ENCODE data around the gene CIC. TPM values are rescaled to one million over a fixed set of nuclear protein-coding genes. Genes with fewer than 3 reads are reported as not detected.

Gene CIC
- total and polyA plus RNA-seq, 3 donors from 2014 or later, result 95.6 to 181 (median 163) TPM

DNA sequence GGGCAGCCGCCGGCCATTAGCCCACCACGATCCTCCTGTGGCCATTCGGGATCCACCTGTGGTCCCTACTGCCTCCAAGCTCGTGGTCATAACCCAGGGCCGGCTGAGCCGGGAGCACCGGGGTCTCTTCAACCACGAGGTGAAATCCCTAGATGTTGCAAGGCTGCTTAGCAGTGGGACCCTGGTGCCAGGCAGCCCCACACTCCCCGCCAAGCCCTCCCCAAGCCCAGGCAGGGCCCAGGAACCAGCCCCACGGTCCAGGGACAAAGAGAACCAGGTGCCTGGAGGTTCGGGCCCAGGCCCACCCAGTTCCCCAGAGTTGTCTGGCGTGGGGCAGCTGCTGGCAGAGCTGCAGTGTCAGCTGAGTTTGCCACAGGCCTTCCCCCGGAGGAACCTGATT, 40.6 kb downstream of the CIC start:
- 92 to 94% methylated on average over 13 to 14 of the region's 14 CpGs for WGBS, 2 donors
- TF ChIP-seq, protein P1, sequence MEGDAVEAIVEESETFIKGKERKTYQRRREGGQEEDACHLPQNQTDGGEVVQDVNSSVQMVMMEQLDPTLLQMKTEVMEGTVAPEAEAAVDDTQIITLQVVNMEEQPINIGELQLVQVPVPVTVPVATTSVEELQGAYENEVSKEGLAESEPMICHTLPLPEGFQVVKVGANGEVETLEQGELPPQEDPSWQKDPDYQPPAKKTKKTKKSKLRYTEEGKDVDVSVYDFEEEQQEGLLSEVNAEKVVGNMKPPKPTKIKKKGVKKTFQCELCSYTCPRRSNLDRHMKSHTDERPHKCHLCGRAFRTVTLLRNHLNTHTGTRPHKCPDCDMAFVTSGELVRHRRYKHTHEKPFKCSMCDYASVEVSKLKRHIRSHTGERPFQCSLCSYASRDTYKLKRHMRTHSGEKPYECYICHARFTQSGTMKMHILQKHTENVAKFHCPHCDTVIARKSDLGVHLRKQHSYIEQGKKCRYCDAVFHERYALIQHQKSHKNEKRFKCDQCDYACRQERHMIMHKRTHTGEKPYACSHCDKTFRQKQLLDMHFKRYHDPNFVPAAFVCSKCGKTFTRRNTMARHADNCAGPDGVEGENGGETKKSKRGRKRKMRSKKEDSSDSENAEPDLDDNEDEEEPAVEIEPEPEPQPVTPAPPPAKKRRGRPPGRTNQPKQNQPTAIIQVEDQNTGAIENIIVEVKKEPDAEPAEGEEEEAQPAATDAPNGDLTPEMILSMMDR (IDR thresholded peaks at IDR 0.05), result no peak
- no peak for TF ChIP-seq POLR2A (IDR thresholded peaks at IDR 0.05)
- no peaks in the 10 kb centered on the region for H3K27me3 ChIP-seq
- no peak overlapping the region for H3K4me3 ChIP-seq
- peaks cover 4% of the 10 kb centered on the region for H3K4me1 ChIP-seq
- DNase-seq, result no peak
- H3K27ac ChIP-seq, result no peak overlapping the region
- no peaks in the 10 kb centered on the region for H3K36me3 ChIP-seq (ENCODE audit: low read depth, missing control alignments)
- no peaks in the 10 kb centered on the region for H3K9me3 ChIP-seq
- intact Hi-C loops (cut with DNase I; ENCODE audit: low total_unique reads), result no loop called here

DNA sequence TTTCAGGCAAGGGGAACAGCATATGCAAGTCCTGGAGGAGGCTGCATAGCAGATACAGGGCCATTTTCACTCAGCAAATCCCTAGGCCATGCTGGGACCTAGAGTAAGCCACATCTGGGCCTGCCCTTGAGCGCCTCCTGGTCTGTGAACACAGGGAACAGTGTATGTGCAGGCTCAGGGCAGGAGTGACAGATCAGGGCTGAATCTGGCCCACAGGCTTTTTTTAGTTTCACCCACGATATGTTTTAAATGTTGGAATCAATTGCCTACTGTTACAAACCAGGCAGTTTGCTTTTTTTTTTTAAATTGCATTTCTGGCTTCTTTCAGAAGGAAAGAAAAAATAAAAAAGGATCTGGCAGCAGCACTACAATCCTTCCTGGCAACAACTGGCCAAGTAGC, 42.6 kb downstream of the CIC start:
- no peaks in the 10 kb centered on the region for H3K27me3 ChIP-seq
- no peak overlapping the region for H3K27ac ChIP-seq
- no peak overlapping the region for H3K4me3 ChIP-seq
- no peak for DNase-seq
- no peaks in the 10 kb centered on the region for H3K9me3 ChIP-seq
- WGBS, 2 donors, result 63 to 75% methylated on average over 2 of the region's 2 CpGs
- peaks cover 4% of the 10 kb centered on the region for H3K4me1 ChIP-seq
- TF ChIP-seq, protein P1 (IDR thresholded peaks at IDR 0.05), result no peak
- no peak for TF ChIP-seq POLR2A (IDR thresholded peaks at IDR 0.05)
- intact Hi-C loops (cut with DNase I; ENCODE audit: low total_unique reads), result no loop called here
- H3K36me3 ChIP-seq (ENCODE audit: low read depth, missing control alignments), result no peaks in the 10 kb centered on the region

DNA sequence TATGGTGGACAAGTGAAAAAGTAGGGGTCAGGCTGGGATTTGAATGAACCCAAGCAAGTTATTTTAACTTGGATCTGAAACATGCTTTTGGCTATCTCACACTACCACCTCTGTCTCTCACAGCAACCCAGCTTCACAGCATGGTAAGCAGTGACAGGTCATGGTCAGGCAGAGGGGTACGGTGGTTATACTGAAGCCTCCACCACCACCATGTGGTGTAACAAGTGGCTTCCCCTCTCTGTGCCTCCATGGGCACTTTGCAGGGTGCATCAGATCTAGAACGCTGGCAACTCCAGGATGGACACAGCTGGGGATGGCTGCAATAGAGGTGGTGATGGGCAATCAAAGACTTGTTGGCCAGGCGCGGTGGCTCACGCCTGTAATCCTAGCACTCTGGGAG, 43.3 kb downstream of the CIC start:
- no peaks in the 10 kb centered on the region for H3K9me3 ChIP-seq
- TF ChIP-seq, protein P1 (IDR thresholded peaks at IDR 0.05), result no peak
- no peak for TF ChIP-seq POLR2A (IDR thresholded peaks at IDR 0.05)
- H3K4me1 ChIP-seq, result peaks cover 4% of the 10 kb centered on the region
- H3K27me3 ChIP-seq, result no peaks in the 10 kb centered on the region
- no peak for DNase-seq
- H3K4me3 ChIP-seq, result no peak overlapping the region
- no peak overlapping the region for H3K27ac ChIP-seq
- 71 to 84% methylated on average over 1 to 5 of the region's 5 CpGs for WGBS, 2 donors
- intact Hi-C loops (cut with DNase I; ENCODE audit: low total_unique reads), result no loop called here
- H3K36me3 ChIP-seq (ENCODE audit: low read depth, missing control alignments), result no peaks in the 10 kb centered on the region

DNA sequence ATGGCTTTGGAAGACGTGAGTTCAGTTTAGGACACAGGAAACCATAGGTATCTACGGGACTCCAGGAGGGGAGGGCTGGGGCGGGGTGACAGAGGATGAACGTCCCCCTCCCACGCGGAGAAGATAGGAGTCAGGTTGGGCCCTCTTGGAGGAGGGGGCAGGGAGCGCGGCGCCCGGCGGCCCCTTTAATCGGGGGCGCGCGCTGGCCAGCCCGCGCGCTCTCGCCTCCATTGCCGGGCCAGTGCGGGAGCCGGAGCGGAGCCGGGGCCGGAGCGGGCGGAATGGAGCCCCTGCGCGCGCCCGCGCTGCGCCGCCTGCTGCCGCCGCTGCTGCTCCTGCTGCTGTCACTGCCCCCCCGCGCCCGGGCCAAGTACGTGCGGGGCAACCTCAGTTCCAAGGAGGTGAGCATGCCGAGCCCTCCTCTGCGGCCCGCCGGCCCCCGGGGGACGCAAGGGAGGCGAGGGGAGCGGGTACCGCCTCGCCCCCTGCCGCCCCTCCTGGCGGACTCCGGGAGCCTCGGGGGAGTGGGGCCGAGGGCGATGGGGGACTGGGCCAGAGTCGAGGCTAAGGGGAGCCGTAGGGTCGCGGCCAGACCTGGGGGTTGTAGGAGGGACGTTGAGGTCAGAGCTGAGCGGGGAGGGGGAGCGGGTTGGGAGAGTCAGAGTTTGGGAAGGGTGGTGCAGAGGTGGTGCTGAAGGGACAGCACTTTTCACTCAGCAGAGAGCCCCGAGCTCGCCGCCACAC, 44.2 kb downstream of the CIC start, which contains the start of gene TMEM145:
Gene TMEM145 (plus strand): TSS at position 214 of the 744 bp plus-strand sequence. CDS start 68 bp downstream, at position 282.
- Histone ChIP-seq H3K36me3 (ENCODE audit: low read depth, missing control alignments) (no peaks in the 10 kb centered on the region), H3K4me1 (peaks cover 4% of the 10 kb centered on the region), H3K27ac (no peak within 1 kb of the TSS), H3K4me3 (peak within 1 kb of the TSS; percentile 53 to 63), H3K27me3 (no peaks in the 10 kb centered on the region), H3K9me3 (no peaks in the 10 kb centered on the region)
- peak; percentile 68 for DNase-seq
- intact Hi-C loops (cut with DNase I; ENCODE audit: low total_unique reads), result no loop called here
- TF ChIP-seq POLR2A (IDR thresholded peaks at IDR 0.05), result no peak
- TF ChIP-seq, protein P1 (IDR thresholded peaks at IDR 0.05), result peak in 1 of 3 experiments; percentile 8
- 0 to 3% methylated on average over 29 to 64 of the region's 67 CpGs for WGBS, 2 donors
